Gastrocnemius medialis (tissue), 4 donors: Measurements from ENCODE around the gene PRIM1.

Experiments used
- POLR2A ChIP-seq, 2 donors: fragments of 450-650 bp; IDR thresholded peaks; one replicate each; pipeline ENCODE4 v1.6.1; 2017; ENCODE audit warnings: antibody characterized with exemption in 2 of 2, mild to moderate bottlenecking in 2 of 2, moderate library complexity in 2 of 2
- TF ChIP-seq, protein P1 (sequence below), 5 experiments: fragments of 450-650 bp in 3 of 5; fragments of 200-600 bp in 2 of 5; sonication (generic) in 2 of 5; IDR thresholded peaks in 4 of 5; conservative IDR thresholded peaks in 1 of 5; 1 replicate in 4 of 5; 2 replicates in 1 of 5; pipeline ENCODE4 v1.5.1; 2016 to 2019; ENCODE audit warnings: antibody characterized with exemption in 5 of 5, mild to moderate bottlenecking in 3 of 5, moderate library complexity in 3 of 5

DNA sequence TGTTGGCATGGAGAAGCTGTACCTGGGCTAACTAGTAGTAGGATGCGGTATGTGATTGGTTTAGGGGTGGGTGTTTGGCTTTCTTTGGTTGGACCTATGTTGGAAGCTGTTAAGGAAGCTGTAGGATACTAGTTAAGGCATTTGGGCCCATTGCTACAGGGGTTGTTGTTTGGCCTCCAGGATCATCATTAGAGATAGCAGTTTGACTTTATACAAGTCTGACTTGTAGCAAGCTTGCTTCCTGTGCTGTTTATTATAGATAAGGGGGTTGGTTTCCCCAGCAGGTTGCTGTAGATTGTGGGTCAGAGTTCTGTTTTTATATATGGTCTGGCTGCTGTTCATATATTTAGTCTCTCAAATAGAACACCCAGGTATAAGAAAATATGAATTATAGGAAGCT lies 1.4 kb upstream of the PRIM1 start:
- TF ChIP-seq, protein P1, sequence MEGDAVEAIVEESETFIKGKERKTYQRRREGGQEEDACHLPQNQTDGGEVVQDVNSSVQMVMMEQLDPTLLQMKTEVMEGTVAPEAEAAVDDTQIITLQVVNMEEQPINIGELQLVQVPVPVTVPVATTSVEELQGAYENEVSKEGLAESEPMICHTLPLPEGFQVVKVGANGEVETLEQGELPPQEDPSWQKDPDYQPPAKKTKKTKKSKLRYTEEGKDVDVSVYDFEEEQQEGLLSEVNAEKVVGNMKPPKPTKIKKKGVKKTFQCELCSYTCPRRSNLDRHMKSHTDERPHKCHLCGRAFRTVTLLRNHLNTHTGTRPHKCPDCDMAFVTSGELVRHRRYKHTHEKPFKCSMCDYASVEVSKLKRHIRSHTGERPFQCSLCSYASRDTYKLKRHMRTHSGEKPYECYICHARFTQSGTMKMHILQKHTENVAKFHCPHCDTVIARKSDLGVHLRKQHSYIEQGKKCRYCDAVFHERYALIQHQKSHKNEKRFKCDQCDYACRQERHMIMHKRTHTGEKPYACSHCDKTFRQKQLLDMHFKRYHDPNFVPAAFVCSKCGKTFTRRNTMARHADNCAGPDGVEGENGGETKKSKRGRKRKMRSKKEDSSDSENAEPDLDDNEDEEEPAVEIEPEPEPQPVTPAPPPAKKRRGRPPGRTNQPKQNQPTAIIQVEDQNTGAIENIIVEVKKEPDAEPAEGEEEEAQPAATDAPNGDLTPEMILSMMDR (IDR thresholded peaks at IDR 0.05 in 4 of 5, conservative IDR thresholded peaks at IDR 0.05 in 1 of 5), result no peak
- TF ChIP-seq POLR2A (IDR thresholded peaks at IDR 0.05), result no peak
